ENCODE results near the gene TMEM80. TPM values are rescaled to one million over a fixed set of nuclear protein-coding genes. Genes with fewer than 3 reads are reported as not detected.
A peak's percentile ranks its signal among the peaks of the same experiment; 100 is the strongest.

The TMEM80 gene
- total RNA-seq, 1 donor from 2014 or later, result 20.8 TPM

GRCh38 chr11:699116-699508 is 3.5 kb downstream of the TMEM80 start:
- no peak for TF ChIP-seq CTCF (conservative IDR thresholded peaks at IDR 0.05; ENCODE audit: low read depth, low read length)
- DNase-seq (ENCODE audit: low read depth), result no peak
- no peak overlapping the region for H3K4me3 ChIP-seq (ENCODE audit: low read depth, low read length)

DNA sequence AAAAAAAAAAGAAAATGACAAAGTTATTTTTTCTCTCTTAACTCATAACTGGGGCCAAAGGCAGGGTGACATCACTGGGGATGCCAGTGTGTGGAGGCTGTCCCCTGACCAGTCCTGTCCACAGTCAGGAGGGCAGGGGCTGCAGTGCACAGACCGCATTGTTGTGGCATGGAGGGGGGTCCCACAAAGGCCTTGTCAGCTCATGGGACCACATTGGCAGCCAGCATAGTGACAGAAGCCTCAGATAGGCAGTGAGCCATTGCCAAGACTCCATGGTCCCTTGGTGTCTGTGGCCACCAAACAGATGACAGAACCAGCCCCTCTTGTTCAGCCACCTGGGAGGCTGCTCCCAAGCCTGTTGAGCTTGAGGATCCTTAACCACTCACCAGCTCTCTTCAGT is 4.1 kb downstream of the TMEM80 start:
- no peak for TF ChIP-seq CTCF (conservative IDR thresholded peaks at IDR 0.05; ENCODE audit: low read depth, low read length)
- no peak overlapping the region for H3K4me3 ChIP-seq (ENCODE audit: low read depth, low read length)
- no peak for DNase-seq (ENCODE audit: low read depth)

- no peak for TF ChIP-seq CTCF (conservative IDR thresholded peaks at IDR 0.05; ENCODE audit: low read depth, low read length)
- no peak overlapping the region for H3K4me3 ChIP-seq (ENCODE audit: low read depth, low read length)
- no peak for DNase-seq (ENCODE audit: low read depth)
These were observed 6.3 kb downstream of the TMEM80 start for GRCh38 chr11:701741-702461.

- TF ChIP-seq CTCF (conservative IDR thresholded peaks at IDR 0.05; ENCODE audit: low read depth, low read length), result no peak
- DNase-seq (ENCODE audit: low read depth), result no peak
- H3K4me3 ChIP-seq (ENCODE audit: low read depth, low read length), result peak overlapping the region; percentile 23
These were observed 7.1 kb downstream of the TMEM80 start for GRCh38 chr11:702462-703461.

GRCh38 chr11:703506-703905 is 7.9 kb downstream of the TMEM80 start:
- H3K4me3 ChIP-seq (ENCODE audit: low read depth, low read length), result no peak overlapping the region
- no peak for DNase-seq (ENCODE audit: low read depth)
- TF ChIP-seq CTCF (conservative IDR thresholded peaks at IDR 0.05; ENCODE audit: low read depth, low read length), result no peak

- H3K4me3 ChIP-seq (ENCODE audit: low read depth, low read length), result peak overlapping the region; percentile 67
- TF ChIP-seq CTCF (conservative IDR thresholded peaks at IDR 0.05; ENCODE audit: low read depth, low read length), result no peak
- DNase-seq (ENCODE audit: low read depth), result no peak
These were observed 8.6 kb downstream of the TMEM80 start for GRCh38 chr11:704228-704674.
